GM19035 (cell line): ENCODE results near the gene RFPL1.
"Not testable (repeated sequence)": the region's sequence is repeated elsewhere in the genome, so short reads cannot be mapped to it uniquely, and the experiment has no call there.

Experiments used
- ATAC-seq: cut with Tn5 transposase; IDR thresholded peaks from one replicate; pipeline ENCODE4 v1.9.1; 2021; ENCODE audit not compliant: unreplicated experiment

Gene RFPL1

DNA sequence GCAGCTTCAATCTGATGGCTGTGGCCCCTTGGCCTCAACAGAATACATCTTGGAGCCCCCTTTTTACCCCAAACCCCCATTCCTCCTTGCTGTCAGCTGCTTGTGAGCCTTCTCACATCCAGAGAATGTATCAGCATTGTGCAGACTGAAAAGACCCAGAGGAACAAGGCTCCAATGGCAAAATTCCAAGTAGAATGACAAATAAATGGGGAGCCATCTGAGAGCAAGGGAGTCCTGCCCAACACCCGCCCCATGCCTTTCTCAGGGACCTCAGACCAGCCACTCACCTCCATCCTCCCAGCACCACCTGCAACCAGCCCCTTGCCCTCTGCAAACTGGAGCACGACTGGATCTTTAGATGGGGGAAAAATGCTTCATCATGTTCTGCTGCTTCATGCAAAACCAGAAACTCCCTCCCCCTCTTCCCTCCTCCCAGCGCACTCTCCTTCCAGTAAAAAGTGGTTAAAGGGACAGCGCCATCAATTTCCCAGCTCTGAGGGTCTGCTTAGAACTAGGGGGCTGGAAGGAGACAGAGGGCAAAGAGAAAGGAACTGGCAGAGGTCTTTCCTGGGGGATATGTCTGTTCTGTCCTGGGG is 39.4 kb downstream of the RFPL1 start:
- no peak for ATAC-seq

DNA sequence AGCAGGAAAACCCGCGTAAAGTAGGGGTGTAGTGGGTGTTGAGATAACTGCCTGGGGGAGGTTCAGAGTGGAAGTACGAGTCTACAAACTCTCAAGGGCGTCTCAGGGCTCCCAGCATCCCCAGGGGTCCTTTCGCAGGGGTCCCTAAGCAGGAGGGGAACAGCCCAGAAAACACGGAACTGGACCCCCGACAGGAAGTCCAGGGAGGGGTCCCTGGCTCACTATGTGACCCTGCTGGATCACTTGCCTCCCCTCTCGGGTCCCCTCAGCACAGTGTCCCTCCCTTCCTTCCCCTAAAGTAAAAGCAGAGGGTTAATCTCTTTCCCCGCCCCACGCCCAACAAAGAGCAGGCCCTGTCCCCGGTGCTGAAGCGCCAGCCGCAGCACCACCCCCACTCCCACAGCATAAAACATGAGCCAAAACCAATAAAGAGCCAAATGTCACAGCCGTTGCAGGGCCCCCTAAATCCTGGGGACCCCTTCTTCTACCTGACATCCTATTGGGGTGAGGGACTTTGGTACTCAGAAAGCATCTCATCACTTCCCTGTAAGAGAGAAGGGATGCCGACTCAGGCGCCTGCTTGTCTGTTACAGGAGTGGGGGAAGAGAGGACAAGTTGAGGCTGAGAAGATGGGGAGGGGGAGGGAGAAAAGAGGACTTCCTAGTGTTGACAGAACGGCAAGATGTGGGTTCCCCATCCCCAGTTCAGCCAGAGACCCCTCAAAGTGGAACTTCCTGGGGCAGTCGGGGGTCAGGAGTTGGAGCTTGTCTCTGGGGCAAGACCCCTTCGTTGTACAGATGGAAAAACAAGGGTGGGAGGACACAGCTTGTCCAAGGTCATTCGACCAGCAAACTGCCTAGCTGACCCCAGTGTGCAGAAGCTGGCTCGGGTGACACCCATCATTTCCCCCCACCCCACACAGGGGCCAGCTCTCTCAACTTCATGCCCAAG is 40.2 kb downstream of the RFPL1 start:
- ATAC-seq = no peak

DNA sequence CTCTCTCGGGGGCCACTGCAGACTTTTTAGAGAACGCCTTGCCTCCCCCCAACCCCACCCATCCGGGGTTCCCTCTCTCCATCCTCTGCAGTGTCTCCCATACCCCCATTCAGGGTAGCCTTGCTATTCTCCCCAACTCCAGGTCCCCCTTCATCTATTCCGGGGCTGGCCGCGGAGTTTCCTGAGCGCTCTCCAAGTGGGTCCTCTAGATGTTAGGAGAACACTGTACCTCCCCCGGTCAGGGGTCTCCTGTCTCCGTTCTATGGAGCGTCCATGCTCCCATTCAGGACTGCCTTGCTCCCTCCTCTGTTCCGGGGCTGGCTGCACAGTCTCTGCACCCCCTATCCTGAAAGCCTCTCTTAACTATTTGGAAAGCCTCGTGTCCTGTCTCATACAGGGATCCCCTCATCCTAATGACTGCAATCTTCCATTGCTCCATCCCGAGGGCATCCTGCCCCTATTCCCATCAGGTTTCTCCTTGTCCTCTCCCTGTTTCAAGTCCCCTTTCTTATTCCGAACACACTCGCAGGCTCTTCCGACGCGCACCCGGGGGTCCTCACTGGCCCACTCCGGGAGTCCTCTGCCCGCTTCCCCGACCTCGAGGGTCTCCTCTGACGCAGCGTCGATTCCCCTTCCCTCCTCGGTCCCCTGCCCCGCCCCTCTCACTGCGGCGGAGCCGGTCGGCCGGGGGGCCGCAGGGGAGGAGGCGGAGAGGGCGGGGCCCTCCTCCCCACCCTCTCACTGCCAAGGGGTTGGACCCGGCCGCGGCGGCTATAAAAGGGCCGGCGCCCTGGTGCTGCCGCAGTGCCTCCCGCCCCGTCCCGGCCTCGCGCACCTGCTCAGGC is 41.3 kb downstream of the RFPL1 start, which contains the start of gene NEFH:
Gene NEFH (plus strand): TSS at position 802 of the 845 bp plus-strand sequence. CDS start 45 bp downstream, outside the sequence.
- no peak for ATAC-seq

DNA sequence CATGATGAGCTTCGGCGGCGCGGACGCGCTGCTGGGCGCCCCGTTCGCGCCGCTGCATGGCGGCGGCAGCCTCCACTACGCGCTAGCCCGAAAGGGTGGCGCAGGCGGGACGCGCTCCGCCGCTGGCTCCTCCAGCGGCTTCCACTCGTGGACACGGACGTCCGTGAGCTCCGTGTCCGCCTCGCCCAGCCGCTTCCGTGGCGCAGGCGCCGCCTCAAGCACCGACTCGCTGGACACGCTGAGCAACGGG is 41.8 kb downstream of the RFPL1 start:
- ATAC-seq = no peak

DNA sequence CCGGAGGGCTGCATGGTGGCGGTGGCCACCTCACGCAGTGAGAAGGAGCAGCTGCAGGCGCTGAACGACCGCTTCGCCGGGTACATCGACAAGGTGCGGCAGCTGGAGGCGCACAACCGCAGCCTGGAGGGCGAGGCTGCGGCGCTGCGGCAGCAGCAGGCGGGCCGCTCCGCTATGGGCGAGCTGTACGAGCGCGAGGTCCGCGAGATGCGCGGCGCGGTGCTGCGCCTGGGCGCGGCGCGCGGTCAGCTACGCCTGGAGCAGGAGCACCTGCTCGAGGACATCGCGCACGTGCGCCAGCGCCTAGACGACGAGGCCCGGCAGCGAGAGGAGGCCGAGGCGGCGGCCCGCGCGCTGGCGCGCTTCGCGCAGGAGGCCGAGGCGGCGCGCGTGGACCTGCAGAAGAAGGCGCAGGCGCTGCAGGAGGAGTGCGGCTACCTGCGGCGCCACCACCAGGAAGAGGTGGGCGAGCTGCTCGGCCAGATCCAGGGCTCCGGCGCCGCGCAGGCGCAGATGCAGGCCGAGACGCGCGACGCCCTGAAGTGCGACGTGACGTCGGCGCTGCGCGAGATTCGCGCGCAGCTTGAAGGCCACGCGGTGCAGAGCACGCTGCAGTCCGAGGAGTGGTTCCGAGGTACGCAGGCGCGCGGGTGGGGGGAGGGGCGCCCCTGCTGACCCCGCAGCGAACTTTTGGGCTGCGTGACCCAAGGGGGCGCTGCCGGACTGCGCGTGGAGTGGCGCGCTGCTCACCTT is 42.3 kb downstream of the RFPL1 start:
- ATAC-seq = no peak

DNA sequence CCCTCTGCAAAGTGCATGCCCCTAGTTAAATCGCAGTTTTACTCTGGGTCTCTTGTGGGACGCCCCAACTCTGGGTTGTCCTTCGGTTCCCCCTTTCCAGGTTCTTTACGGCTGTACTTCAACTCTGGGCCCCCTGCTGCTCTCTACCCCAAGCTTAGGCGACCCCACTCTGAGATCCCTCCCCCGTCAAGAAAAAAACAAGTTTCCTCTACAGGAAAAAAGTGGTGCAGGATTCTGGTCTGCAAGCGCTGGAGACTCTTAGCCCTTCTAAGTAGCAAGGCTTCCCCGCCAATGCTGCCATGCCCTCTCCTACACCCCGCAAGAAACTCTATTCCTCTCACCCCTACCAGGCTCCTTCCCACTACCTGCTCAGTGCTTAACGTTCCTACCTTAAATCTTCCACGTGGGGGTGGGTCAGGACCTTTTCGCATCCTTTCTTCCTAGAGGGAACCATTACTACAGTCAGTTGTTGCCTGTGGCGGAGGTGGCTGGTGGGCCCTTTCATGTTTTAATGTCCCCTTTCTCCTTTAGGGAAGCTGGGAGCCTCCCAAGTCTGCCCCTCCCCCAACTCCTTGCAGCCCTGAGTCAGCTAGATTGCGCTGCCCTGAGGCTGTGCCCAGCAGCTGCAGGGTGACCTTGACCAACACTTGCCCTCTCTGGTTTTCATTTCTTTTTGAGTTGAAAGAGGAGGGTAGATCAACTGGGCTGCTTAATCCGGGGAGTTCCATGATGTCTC is 43.0 kb downstream of the RFPL1 start:
- no peak for ATAC-seq

DNA sequence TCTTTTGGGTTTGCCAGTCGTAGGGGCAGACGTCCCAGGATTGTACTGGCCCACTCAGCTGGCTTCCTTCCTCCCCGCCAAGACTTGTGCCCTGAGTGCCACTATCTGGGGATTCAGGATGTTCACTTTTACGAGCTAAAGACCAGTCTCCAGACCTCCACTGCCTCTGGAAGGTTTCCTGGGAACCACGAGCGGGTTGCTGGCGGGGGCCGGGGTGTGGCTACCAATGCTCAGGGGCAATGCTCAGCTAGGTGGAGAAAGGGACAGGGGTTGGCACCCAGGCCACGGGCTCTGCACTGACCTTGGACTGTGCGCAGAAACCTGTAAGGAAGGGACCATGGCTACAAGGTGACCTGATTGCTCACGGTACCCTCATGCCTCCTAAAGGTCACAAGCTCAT is 43.9 kb downstream of the RFPL1 start:
- no peak for ATAC-seq

DNA sequence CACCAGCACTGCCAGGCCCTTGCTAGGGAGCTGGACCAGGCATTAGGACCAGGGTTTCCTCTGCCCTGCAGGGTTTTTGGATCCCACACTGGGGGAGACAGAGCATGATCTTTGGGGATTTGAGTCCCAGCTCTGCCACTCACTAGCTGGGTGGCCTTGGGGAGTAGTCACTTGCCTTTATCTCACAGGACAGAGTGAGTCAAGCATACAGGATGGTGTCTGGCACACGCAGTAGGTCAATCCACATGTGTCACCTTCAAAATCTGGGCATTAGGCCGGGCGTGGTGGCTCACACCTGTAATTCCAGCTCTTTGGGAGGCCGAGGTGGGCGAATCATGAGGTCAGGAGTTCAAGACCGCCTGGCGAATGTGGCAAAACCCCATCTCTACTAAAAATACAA is 44.3 kb downstream of the RFPL1 start:
- ATAC-seq = no peak

DNA sequence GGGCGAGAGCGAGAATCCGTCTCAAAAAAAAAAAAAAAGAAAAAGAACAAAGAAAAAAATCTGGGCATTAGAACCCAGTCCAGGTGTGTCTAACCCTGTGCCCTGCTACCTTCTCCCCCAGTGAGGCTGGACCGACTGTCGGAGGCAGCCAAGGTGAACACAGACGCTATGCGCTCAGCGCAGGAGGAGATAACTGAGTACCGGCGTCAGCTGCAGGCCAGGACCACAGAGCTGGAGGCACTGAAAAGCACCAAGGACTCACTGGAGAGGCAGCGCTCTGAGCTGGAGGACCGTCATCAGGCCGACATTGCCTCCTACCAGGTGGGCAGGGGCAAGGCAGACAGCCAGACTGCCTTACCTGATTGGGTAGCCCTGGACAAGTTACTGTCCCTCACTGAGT is 44.9 kb downstream of the RFPL1 start:
- no peak for ATAC-seq

DNA sequence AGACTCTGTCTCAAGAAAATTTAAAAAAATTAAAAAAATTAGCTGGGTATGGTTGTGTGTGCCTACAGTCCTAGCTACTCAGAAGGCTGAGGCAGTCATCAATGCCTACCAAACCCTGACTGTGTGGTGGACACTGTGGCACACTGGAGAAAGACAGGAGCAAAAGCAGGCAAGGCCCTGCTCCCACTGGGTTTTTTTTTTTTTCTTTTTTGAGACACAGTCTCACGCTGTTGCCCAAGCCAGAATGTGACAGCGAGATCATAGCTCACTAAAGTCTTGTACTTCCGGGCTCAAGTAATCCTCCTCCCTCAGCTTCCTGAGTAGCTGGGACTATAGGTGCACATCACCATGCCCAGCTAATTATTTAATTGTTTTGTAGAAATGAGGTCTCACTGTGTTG is 46.3 kb downstream of the RFPL1 start:
- ATAC-seq = no peak

DNA sequence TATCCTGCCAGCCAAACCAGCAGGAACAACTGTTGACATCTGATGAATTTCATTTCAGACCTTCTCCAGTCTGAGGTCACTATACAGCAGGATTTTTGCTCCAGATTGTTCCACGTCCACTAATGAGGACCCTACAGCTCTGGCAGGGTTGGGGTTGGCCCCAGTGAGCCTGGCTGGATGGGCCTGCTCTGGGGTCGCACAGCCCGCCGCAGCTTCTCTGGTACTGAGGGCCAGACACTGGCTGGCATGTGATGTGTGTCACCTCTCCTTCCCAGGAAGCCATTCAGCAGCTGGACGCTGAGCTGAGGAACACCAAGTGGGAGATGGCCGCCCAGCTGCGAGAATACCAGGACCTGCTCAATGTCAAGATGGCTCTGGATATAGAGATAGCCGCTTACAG is 47.1 kb downstream of the RFPL1 start:
- no peak for ATAC-seq

DNA sequence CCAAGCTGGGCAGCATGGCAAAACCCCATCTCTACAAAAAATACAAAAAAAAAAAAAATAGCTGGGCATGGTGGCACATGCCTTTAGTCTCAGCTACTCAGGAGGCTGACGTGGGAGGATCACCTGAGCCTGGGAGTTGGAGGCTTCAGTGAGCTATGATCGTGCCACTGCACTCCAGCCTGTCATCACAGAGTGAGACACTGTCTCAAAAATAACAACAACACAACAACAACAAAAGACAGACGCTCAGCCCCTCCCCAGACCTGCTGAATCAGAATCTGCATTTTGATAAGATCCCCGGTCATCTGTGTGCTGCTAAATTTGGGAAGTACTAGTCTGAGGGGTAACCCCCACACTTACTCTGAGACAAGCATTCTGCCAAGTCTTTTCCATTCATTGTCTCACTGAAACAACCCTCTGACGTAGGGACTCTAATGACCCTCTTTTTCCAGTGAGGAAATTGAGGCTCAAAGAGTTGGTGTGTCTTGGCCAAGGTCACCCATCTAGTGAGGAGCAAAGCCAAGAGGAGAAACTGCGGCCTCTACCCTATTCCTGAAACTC is 49.1 kb downstream of the RFPL1 start:
- ATAC-seq = no peak

DNA sequence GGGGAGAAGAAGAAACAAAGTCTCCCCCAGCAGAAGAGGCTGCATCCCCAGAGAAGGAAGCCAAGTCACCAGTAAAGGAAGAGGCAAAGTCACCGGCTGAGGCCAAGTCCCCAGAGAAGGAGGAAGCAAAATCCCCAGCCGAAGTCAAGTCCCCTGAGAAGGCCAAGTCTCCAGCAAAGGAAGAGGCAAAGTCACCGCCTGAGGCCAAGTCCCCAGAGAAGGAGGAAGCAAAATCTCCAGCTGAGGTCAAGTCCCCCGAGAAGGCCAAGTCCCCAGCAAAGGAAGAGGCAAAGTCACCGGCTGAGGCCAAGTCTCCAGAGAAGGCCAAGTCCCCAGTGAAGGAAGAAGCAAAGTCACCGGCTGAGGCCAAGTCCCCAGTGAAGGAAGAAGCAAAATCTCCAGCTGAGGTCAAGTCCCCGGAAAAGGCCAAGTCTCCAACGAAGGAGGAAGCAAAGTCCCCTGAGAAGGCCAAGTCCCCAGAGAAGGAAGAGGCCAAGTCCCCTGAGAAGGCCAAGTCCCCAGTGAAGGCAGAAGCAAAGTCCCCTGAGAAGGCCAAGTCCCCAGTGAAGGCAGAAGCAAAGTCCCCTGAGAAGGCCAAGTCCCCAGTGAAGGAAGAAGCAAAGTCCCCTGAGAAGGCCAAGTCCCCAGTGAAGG is 50.9 kb downstream of the RFPL1 start:
- ATAC-seq = not testable (repeated sequence)

DNA sequence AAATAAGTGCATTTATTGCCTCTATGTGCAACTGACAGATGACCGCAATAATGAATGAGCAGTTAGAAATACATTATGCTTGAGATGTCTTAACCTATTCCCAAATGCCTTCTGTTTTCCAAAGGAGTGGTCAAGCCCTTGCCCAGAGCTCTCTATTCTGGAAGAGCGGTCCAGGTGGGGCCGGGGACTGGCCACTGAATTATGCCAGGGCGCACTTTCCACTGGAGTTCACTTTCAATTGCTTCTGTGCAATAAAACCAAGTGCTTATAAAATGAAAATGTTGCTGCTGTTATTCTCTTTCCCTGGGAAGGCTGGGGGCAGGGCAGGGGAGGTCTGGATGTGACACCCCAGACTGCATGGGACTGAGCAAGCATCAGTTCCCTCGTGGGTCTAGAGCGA is 52.6 kb downstream of the RFPL1 start:
- ATAC-seq = no peak
